NOMO-1 (cell line): ENCODE results near the gene AFAP1L2.

Source experiments
- DNase-seq, 2 experiments: peaks; one replicate each; lab custom pipeline; 2025; ENCODE audit not compliant: unreplicated experiment in 2 of 2; lab: John Stamatoyannopoulos, UW

AFAP1L2 gene

GRCh38 chr10:114276066-114276465 is 128.2 kb downstream of the AFAP1L2 start:
- DNase-seq: no peak

GRCh38 chr10:114274616-114275453 is 129.5 kb downstream of the AFAP1L2 start:
- DNase-seq: no peak

DNA sequence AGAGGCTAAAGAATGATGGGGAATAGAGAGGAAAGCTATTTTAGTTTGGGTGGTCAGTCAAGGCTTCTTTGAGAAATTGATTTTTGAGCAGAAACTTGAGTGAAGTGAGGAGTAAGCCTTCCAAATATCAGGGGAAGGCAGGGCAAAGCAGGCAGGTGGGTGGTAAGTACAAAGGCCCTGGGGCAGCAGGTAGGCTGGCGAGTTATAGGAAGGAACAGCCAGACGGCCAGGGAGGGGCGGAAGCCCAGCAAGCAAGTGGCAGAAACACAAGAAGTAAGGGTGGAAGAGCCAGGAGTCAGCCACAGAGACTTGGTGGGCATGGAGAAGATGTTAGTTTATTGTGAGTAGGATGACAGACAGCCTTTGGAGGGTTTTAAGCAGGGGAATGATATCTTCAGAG is 130.4 kb downstream of the AFAP1L2 start:
- no peak for DNase-seq

- DNase-seq: no peak
Observed at GRCh38 chr10:114272696-114273095, 131.6 kb downstream of the AFAP1L2 start.

DNA sequence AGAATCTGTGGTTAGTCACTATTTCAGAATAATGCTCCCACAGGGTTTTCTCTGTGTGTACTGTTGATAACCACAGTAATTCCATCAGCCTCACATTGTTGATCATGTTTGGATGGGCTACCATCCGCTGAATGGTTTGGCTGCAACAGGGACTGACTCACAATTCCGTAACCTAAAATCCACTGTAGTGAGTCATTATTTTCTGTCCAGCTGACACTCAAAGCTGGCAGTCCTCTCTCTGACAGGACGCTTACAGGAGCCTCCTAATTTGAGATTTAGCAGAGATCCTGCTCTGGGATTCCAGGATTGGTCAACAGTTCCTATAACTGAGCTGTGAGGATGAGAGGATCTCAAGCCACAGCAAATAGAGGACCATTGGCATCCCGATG is 132.5 kb downstream of the AFAP1L2 start:
- DNase-seq: no peak

DNA sequence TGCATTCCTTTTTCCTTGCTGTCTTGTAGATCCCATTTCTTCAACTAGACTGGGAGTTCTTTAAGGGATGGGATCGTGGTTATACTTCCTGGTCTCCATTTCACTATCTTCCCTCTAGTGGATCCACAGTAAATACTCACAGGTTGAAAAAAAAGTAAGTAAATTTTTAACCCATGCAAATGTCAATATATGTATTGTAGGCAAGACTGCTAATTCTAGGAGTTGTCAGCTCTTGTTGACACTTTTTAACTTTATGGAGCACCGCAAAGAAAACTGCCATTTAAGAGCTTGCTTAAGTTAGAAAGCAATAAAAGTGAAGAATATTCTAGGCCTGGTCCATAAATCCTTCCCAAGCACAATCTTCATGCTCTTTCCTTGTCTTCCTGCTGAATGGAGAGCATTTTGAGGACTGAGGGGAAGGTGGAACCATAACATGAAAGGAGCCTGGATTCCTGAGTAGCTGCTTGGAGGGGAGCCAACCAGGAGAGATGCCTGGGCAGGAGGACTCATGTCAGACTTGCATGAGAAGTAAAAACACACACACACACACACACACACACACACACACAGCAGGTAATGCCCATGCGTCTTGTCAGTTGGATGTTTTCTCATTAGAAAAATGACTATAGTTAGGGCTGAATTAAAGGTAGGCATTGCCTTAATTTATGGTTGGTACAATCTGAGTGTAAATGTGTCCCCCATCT is 133.1 kb downstream of the AFAP1L2 start:
- DNase-seq: no peak

DNA sequence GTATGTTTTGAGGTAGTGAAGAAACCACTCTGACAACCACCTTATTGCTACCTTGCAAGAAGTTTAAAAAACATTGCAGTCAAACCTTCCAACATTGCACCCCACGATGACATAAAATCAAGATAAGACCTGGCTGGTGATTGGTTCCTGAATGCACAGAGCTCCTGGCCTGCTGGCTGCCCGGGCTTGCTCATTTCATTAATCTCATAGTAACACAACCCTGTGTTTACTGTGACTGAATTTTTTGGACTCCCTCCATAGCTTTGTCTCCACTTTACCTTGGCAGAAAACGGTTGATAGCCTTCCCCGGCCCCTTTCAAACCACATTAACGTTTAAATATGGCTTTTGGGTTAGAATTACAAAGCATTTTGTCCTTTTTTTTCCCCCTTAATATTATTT is 137.8 kb downstream of the AFAP1L2 start:
- no peak for DNase-seq

GRCh38 chr10:114265392-114266053 is 138.8 kb downstream of the AFAP1L2 start:
- DNase-seq: no peak

GRCh38 chr10:114262496-114262895 is 141.8 kb downstream of the AFAP1L2 start:
- DNase-seq: no peak

- DNase-seq: no peak
Observed at GRCh38 chr10:114261076-114261475, 143.2 kb downstream of the AFAP1L2 start.

GRCh38 chr10:114260366-114260765 is 143.9 kb downstream of the AFAP1L2 start:
- no peak for DNase-seq

GRCh38 chr10:114259824-114260223 is 144.5 kb downstream of the AFAP1L2 start:
- DNase-seq: no peak

GRCh38 chr10:114258274-114258840 is 145.9 kb downstream of the AFAP1L2 start:
- no peak for DNase-seq

DNA sequence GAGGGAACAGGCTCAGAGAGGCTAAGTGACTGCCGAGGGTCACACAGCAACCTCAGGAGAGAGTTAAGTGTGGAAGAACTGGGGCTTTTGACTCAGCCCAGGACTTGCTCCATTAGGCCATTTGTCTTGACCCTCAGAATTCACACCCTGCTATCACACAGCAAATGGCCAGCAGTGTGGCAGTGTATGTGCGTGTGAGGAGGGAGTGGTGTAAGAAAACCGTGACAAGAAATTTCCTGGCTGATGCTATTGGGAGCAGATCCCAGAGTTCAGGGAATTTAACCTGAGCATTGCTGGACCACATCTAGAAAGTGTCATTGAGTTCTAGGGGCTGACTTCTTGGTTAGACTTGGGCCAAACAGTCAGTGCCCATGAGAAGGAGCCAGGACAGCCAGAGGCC is 146.8 kb downstream of the AFAP1L2 start:
- DNase-seq: no peak

DNA sequence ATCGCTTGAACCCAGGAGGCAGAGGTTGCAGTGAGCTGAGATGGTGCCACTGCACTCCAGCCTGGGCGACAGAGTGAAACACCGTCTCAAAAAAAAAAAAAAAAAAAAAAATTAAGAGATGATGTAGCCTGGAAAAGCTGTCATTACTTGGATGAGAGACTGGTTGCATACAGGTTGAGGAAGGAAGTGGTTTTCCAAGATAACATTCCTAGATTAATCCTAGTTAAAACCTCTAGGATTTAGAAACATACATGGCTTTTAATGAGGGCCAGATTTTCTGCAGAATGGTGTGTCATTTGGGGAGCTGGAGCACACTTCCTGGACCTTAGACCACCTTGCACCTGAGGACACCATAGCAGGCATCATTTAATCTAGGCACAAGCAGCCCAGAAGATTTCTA is 147.5 kb downstream of the AFAP1L2 start:
- DNase-seq: no peak

DNA sequence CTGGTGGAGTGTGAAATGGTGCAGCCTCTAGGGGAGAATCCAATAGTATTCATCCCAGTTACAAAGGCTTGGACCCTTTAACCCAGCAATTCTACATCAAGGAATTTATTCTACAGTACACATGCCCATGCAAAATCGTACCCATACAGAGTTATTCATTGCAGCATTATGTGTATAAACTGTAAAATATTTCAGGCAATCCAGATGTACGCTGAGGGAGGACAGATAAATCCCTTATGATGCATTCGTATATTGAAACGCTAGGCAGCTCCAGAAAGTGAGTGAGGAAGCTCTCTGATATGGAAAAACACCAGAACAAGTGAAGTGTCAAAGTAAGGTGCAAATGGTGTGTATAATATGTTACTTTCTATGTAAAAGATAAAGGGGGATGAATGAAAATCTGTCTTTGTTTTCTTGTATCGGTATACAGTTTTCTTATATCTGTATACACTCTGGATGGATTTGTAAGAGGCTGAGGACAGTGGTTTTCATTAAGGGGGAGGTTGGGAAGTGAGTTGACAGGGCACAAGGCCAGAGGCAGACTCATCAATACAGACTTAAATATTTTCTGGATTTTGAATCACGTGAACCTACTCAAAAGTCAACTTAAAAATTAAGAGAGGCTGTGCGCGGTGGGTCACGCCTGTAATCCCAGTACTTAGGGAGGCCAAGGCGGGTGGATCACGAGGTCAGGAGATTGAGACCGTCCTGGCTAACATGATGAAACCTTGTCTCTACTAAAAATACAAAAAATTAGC is 148.1 kb downstream of the AFAP1L2 start:
- no peak for DNase-seq

DNA sequence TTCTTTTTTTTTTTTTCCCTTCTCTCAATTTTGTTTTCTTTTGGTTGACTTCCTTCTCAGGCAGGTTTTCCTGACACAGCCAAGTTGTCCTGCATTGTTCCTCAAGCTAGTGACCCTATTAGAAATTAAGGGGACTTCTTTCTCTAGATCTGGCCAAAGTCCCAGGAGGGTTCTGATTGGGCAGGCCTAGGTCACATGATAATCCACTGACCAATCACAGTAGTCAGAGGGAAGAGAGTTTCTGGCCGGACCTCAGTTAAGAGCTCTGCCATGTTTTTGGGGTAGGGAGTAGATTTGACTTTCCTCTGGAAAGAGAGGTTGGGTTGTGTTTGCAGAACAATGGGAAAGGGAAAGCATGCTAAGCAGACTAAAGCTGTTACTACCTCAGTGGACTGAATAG is 149.1 kb downstream of the AFAP1L2 start:
- DNase-seq: no peak

- DNase-seq: no peak
Observed at GRCh38 chr10:114252883-114253282, 151.4 kb downstream of the AFAP1L2 start.

- no peak for DNase-seq
Observed at GRCh38 chr10:114252092-114252491, 152.2 kb downstream of the AFAP1L2 start.

DNA sequence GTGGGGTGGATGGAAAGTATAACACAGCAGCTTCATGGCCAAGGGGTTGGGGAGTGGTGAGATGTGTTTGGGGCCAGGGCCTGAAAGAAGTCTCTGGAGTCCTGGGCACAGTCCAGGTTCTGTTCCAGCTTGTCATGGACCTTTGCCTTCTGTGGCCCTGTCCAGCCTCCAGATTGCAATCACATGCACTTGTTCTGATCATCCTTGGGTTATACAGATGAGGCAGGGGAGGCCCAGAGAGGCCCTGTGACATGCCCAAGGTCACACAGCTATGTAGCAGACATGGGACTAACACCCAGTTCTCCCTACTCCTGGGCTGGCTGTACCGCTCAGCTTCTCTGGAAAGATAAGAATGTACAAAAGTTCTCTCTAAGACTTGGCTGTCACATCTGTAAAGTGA is 153.6 kb downstream of the AFAP1L2 start:
- no peak for DNase-seq

- DNase-seq: no peak
Observed at GRCh38 chr10:114250236-114250635, 154.1 kb downstream of the AFAP1L2 start.
